ENCODE results near the gene HNRNPH3.

HNRNPH3 gene

DNA sequence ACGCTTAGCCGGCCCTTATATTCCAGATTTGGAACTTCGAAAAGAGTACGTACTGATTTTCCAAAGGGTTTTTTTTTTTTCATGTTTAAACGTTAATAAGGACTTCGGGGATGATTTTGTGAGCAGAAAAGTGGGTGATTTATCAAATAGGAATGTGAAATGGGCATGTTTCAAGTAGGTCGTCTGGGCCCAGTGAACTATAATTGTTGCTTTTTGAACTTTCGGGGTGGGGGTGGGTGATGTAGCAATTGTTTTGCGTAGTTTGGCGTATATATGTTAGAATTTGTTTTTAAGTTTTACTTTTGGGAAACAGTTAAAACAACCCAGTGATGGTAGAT lies 1.2 kb downstream of the HNRNPH3 start:
- Histone ChIP-seq H3K4me1 (ENCODE audit: control insufficient read depth, insufficient read depth, low read length) (peaks cover 68% of the 10 kb centered on the region), H3K9ac (ENCODE audit: low read length) (peak overlapping the region; percentile 100), H3K4me3 (ENCODE audit: low read length) (peak overlapping the region; percentile 97), H3K36me3 (ENCODE audit: control insufficient read depth, insufficient read depth, low read length, severe bottlenecking) (peaks cover 6% of the 10 kb centered on the region), H3K9me3 (ENCODE audit: control insufficient read depth, low read length) (no peaks in the 10 kb centered on the region), H3K27me3 (replicated peaks; ENCODE audit: control insufficient read depth, insufficient read depth, low read length) (no peaks in the 10 kb centered on the region)
- DNase-seq (ENCODE audit: low read depth), result peak; percentile 76

GRCh38 chr10:68333440-68334431 lies 1.9 kb downstream of the HNRNPH3 start:
- peaks cover 63% of the 10 kb centered on the region for H3K4me1 ChIP-seq (ENCODE audit: control insufficient read depth, insufficient read depth, low read length)
- no peaks in the 10 kb centered on the region for H3K27me3 ChIP-seq (replicated peaks; ENCODE audit: control insufficient read depth, insufficient read depth, low read length)
- H3K4me3 ChIP-seq (ENCODE audit: low read length), result peak overlapping the region; percentile 97
- no peaks in the 10 kb centered on the region for H3K9me3 ChIP-seq (ENCODE audit: control insufficient read depth, low read length)
- H3K36me3 ChIP-seq (ENCODE audit: control insufficient read depth, insufficient read depth, low read length, severe bottlenecking), result peaks cover 13% of the 10 kb centered on the region
- peak; percentile 45 for DNase-seq (ENCODE audit: low read depth)
- peak overlapping the region; percentile 100 for H3K9ac ChIP-seq (ENCODE audit: low read length)

DNA sequence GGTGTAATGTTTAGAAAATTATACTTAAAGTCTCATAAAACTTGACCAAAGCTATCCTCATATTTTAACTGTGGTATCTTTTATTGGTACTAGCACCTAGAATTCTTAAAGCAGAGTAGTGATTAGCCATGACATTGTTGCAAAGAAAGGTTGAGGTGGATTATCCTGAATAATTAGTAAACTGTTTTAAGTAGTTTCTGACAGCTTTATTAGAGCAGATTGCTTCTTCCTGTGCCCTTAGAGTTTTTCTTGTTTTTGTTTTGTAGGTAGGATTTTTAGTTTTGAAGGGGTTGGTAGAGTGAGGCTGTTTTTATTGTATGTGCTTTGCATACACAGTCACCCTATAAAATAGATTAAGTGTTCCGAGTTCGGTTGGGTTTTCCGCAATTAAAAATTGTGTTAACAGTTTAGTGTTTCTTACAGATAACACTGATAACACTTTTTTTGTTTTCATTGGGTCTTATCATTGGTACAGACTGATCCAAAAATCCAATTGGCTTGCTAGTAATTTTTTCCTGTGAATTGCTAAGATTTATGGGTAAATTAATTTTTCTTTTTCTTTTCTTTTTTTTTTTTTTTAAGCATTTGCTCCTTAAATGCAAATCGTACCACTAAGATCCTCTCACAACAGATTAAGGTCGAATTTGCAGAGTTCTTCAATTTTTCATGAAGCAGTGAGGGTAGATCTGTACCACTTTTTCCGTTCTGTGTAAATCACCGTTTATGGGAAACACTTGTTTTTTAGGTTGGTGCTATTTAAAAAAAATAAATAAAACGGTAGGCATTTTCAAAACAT lies 3.0 kb downstream of the HNRNPH3 start:
- H3K36me3 ChIP-seq (ENCODE audit: control insufficient read depth, insufficient read depth, low read length, severe bottlenecking), result peaks cover 24% of the 10 kb centered on the region
- peaks cover 52% of the 10 kb centered on the region for H3K4me1 ChIP-seq (ENCODE audit: control insufficient read depth, insufficient read depth, low read length)
- DNase-seq (ENCODE audit: low read depth), result peak; percentile 17
- H3K27me3 ChIP-seq (replicated peaks; ENCODE audit: control insufficient read depth, insufficient read depth, low read length), result no peaks in the 10 kb centered on the region
- no peaks in the 10 kb centered on the region for H3K9me3 ChIP-seq (ENCODE audit: control insufficient read depth, low read length)
- peak overlapping the region; percentile 97 for H3K4me3 ChIP-seq (ENCODE audit: low read length)
- H3K9ac ChIP-seq (ENCODE audit: low read length), result peak overlapping the region; percentile 100

GRCh38 chr10:68336754-68337351 lies 5.0 kb downstream of the HNRNPH3 start:
- Histone ChIP-seq H3K9ac (ENCODE audit: low read length) (no peak overlapping the region), H3K4me1 (ENCODE audit: control insufficient read depth, insufficient read depth, low read length) (peaks cover 39% of the 10 kb centered on the region), H3K4me3 (ENCODE audit: low read length) (peak overlapping the region; percentile 97), H3K27me3 (replicated peaks; ENCODE audit: control insufficient read depth, insufficient read depth, low read length) (no peaks in the 10 kb centered on the region), H3K9me3 (ENCODE audit: control insufficient read depth, low read length) (no peaks in the 10 kb centered on the region), H3K36me3 (ENCODE audit: control insufficient read depth, insufficient read depth, low read length, severe bottlenecking) (peaks cover 44% of the 10 kb centered on the region)
- DNase-seq (ENCODE audit: low read depth), result peak; percentile 22

DNA sequence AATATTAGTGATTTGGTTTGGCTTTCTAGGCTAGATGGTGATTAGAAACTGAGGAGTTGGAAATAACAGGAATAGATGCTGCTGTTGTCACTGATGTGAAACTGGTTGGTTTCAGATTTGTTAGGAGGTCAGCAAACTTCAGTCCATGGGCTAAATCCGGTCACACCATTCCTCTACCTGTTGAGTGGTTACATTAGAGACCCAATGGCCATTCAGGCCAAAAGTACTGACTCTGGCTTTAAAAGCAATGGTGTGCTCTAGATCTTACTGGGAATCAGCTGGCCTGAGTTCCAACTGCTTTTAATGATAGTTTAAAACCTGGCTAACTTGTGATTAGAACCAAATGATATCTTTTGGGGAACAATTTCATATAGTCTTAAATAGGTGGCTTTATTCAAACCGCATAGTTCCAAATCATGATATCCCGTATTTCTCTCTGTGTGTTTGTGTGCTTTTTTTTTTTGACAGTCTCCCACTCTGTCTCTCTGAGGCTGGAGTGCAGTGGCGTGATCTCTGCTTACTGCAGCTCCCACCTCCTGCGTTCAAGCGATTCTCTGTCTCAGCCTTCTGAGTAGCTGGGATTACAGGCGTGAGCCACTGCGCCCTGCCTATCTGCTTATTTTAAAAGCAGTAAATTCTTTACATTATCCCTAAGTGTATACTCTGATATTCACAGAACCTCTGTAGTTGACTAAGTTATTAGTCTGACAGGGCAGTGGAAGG lies 8.7 kb downstream of the HNRNPH3 start:
- Histone ChIP-seq H3K4me1 (ENCODE audit: control insufficient read depth, insufficient read depth, low read length) (peaks cover 39% of the 10 kb centered on the region), H3K27me3 (replicated peaks; ENCODE audit: control insufficient read depth, insufficient read depth, low read length) (no peaks in the 10 kb centered on the region), H3K4me3 (ENCODE audit: low read length) (no peak overlapping the region), H3K36me3 (ENCODE audit: control insufficient read depth, insufficient read depth, low read length, severe bottlenecking) (peaks cover 80% of the 10 kb centered on the region), H3K9me3 (ENCODE audit: control insufficient read depth, low read length) (no peaks in the 10 kb centered on the region), H3K9ac (ENCODE audit: low read length) (no peak overlapping the region)
- no peak for DNase-seq (ENCODE audit: low read depth)

- Histone ChIP-seq H3K9me3 (ENCODE audit: control insufficient read depth, low read length) (no peaks in the 10 kb centered on the region), H3K4me3 (ENCODE audit: low read length) (no peak overlapping the region), H3K27me3 (replicated peaks; ENCODE audit: control insufficient read depth, insufficient read depth, low read length) (no peaks in the 10 kb centered on the region), H3K36me3 (ENCODE audit: control insufficient read depth, insufficient read depth, low read length, severe bottlenecking) (peaks cover 91% of the 10 kb centered on the region), H3K4me1 (ENCODE audit: control insufficient read depth, insufficient read depth, low read length) (peaks cover 14% of the 10 kb centered on the region), H3K9ac (ENCODE audit: low read length) (no peak overlapping the region)
- no peak for DNase-seq (ENCODE audit: low read depth)
These were observed 11.1 kb downstream of the HNRNPH3 start for GRCh38 chr10:68342909-68343516.

DNA sequence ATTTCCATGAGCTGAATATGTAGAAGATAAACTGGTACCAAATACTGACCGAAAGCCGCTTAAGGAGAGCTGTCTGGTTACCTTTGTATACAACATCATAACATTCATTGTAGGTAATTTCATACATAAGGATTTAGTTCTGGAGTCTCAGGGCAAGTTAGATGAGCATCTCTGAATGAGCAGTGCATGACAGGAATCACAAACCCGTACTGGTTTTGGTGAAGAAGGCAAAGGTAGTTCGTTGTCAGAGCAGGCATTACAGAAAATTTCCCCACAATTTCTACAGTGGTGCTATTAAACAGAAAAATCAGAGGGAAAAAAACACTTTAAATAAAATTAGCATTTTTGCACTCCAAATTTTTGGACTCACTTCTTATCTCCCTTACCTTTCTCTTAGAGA lies 13.8 kb downstream of the HNRNPH3 start:
- Histone ChIP-seq H3K4me3 (ENCODE audit: low read length) (no peak overlapping the region), H3K36me3 (ENCODE audit: control insufficient read depth, insufficient read depth, low read length, severe bottlenecking) (peaks cover 70% of the 10 kb centered on the region)
- DNase-seq (ENCODE audit: low read depth), result no peak

GRCh38 chr10:68346774-68347173 lies 14.9 kb downstream of the HNRNPH3 start:
- no peaks in the 10 kb centered on the region for H3K9me3 ChIP-seq (ENCODE audit: control insufficient read depth, low read length)
- H3K9ac ChIP-seq (ENCODE audit: low read length), result no peak overlapping the region
- peaks cover 13% of the 10 kb centered on the region for H3K4me1 ChIP-seq (ENCODE audit: control insufficient read depth, insufficient read depth, low read length)
- H3K27me3 ChIP-seq (replicated peaks; ENCODE audit: control insufficient read depth, insufficient read depth, low read length), result no peaks in the 10 kb centered on the region
- H3K36me3 ChIP-seq (ENCODE audit: control insufficient read depth, insufficient read depth, low read length, severe bottlenecking), result peaks cover 63% of the 10 kb centered on the region
- H3K4me3 ChIP-seq (ENCODE audit: low read length), result no peak overlapping the region
- DNase-seq (ENCODE audit: low read depth), result no peak

More for the DNA sequence above, 13.8 kb downstream of the HNRNPH3 start:
- H3K27me3 ChIP-seq (replicated peaks; ENCODE audit: control insufficient read depth, insufficient read depth, low read length), result no peaks in the 10 kb centered on the region
- H3K9ac ChIP-seq (ENCODE audit: low read length), result no peak overlapping the region
- H3K4me1 ChIP-seq (ENCODE audit: control insufficient read depth, insufficient read depth, low read length), result peaks cover 13% of the 10 kb centered on the region
- no peaks in the 10 kb centered on the region for H3K9me3 ChIP-seq (ENCODE audit: control insufficient read depth, low read length)

GRCh38 chr10:68348265-68348741 lies 16.4 kb downstream of the HNRNPH3 start:
- H3K4me1 ChIP-seq (ENCODE audit: control insufficient read depth, insufficient read depth, low read length), result peaks cover 10% of the 10 kb centered on the region
- H3K4me3 ChIP-seq (ENCODE audit: low read length), result no peak overlapping the region
- DNase-seq (ENCODE audit: low read depth), result peak; percentile 71
- no peaks in the 10 kb centered on the region for H3K9me3 ChIP-seq (ENCODE audit: control insufficient read depth, low read length)
- H3K27me3 ChIP-seq (replicated peaks; ENCODE audit: control insufficient read depth, insufficient read depth, low read length), result no peaks in the 10 kb centered on the region
- no peak overlapping the region for H3K9ac ChIP-seq (ENCODE audit: low read length)
- peaks cover 63% of the 10 kb centered on the region for H3K36me3 ChIP-seq (ENCODE audit: control insufficient read depth, insufficient read depth, low read length, severe bottlenecking)

DNA sequence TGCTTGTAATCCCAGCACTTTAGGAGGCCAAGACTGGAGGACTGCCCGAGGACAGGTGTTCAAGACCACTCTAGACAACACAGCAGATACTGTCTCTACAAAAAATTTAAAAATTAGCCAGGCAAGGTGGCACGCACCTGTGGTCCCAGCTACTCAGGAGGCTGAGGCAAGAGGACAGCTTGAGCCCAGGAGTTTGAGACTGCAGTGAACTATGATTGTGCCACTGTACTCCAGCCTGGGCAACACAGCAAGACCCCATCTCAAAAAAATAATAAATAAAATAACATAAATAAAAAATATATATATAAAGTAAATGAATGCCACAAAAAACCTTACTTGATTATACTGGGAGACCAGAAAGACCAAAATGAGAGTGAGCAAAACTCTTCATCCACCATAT lies 21.7 kb downstream of the HNRNPH3 start:
- H3K27me3 ChIP-seq (replicated peaks; ENCODE audit: control insufficient read depth, insufficient read depth, low read length), result no peaks in the 10 kb centered on the region
- H3K9me3 ChIP-seq (ENCODE audit: control insufficient read depth, low read length), result no peaks in the 10 kb centered on the region
- H3K36me3 ChIP-seq (ENCODE audit: control insufficient read depth, insufficient read depth, low read length, severe bottlenecking), result peaks cover 52% of the 10 kb centered on the region
- DNase-seq (ENCODE audit: low read depth), result no peak
- H3K4me3 ChIP-seq (ENCODE audit: low read length), result no peak overlapping the region
- no peak overlapping the region for H3K9ac ChIP-seq (ENCODE audit: low read length)
- H3K4me1 ChIP-seq (ENCODE audit: control insufficient read depth, insufficient read depth, low read length), result no peaks in the 10 kb centered on the region
